HepG2 (cell line): ENCODE measurements around the gene DIPK1B. TPM values are rescaled to one million over a fixed set of nuclear protein-coding genes. Genes with fewer than 3 reads are reported as not detected.

Source experiments
- AGO1 ChIP-seq: fragments of 200-400 bp; formaldehyde crosslinking; IDR thresholded peaks from 2 replicates; pipeline ENCODE4 v1.6.1; 2017; ENCODE audit warnings: mild to moderate bottlenecking, low read depth, low read length, moderate library complexity; ENCODE audit not compliant: poor library complexity, severe bottlenecking
- ARID3A ChIP-seq: IDR thresholded peaks from 2 replicates; pipeline ENCODE4 v1.6.1; 2012; ENCODE audit warnings: low read depth, low read length, improper control_type of control experiment
- CEBPB ChIP-seq: IDR thresholded peaks from 2 replicates; pipeline ENCODE4 v1.6.1; 2011; ENCODE audit warnings: low read depth, low read length, improper control_type of control experiment, borderline replicate concordance
- DNMT3B ChIP-seq: conservative IDR thresholded peaks from 2 replicates; pipeline ENCODE4 v1.6.1; 2016; ENCODE audit warnings: missing biosample characterization, control low read depth
- GFI1 ChIP-seq: sonication (generic); formaldehyde crosslinking; IDR thresholded peaks from 2 replicates; pipeline ENCODE4 v1.5.0; 2020; ENCODE audit warnings: missing genetic modification reagents, mild to moderate bottlenecking, borderline replicate concordance
- JARID2 ChIP-seq: sonication (generic); formaldehyde crosslinking; IDR thresholded peaks from 2 replicates; pipeline ENCODE4 v1.8.1; 2023; ENCODE audit warnings: missing genetic modification reagents, inconsistent platforms; ENCODE audit not compliant: insufficient replicate concordance
- MAF1 ChIP-seq: sonication (generic); formaldehyde crosslinking; IDR thresholded peaks from 2 replicates; pipeline ENCODE4 v1.5.0; 2020; ENCODE audit warnings: missing genetic modification reagents, borderline replicate concordance
- MIER3 ChIP-seq: IDR thresholded peaks from 2 replicates; pipeline ENCODE4 v1.6.1; 2016; ENCODE audit warnings: missing compliant biosample characterization, borderline replicate concordance
- MXD3 ChIP-seq: IDR thresholded peaks from 2 replicates; pipeline ENCODE4 v1.6.1; 2016; ENCODE audit warnings: mild to moderate bottlenecking, missing biosample characterization, missing genetic modification reagents
- MXD4 ChIP-seq: IDR thresholded peaks from 2 replicates; pipeline ENCODE4 v1.6.1; 2016; ENCODE audit warnings: mild to moderate bottlenecking, missing biosample characterization, missing genetic modification reagents
- PHF20 ChIP-seq: sonication (generic); formaldehyde crosslinking; IDR thresholded peaks from 2 replicates; pipeline ENCODE4 v1.5.0; 2020; ENCODE audit warnings: mild to moderate bottlenecking, missing genetic modification reagents
- SRSF1 ChIP-seq: fragments of 200-400 bp; formaldehyde crosslinking; optimal IDR thresholded peaks from 2 replicates; pipeline ENCODE3; 2017; ENCODE audit warnings: mild to moderate bottlenecking, low read depth, low read length, moderate library complexity
- UBTF ChIP-seq: sonication (generic); formaldehyde crosslinking; IDR thresholded peaks from 2 replicates; pipeline ENCODE4 v1.4.0; 2020; ENCODE audit warnings: mild to moderate bottlenecking, missing genetic modification reagents
- YEATS2 ChIP-seq: sonication (generic); formaldehyde crosslinking; IDR thresholded peaks from 2 replicates; pipeline ENCODE4 v1.4.0; 2020; ENCODE audit warnings: missing genetic modification reagents, borderline replicate concordance
- YY1 ChIP-seq: IDR thresholded peaks from 2 replicates; pipeline ENCODE4 v1.6.1; 2011; ENCODE audit warnings: low read length, low read depth, moderate library complexity, mild to moderate bottlenecking; ENCODE audit not compliant: insufficient read depth, insufficient replicate concordance
- ZBTB2 ChIP-seq: sonication (generic); formaldehyde crosslinking; IDR thresholded peaks from 2 replicates; pipeline ENCODE4 v1.8.0; 2022; ENCODE audit warnings: low read depth, missing genetic modification reagents
- ZFX ChIP-seq: sonication (generic); formaldehyde crosslinking; IDR thresholded peaks from 2 replicates; pipeline ENCODE4 v1.4.0; 2020; ENCODE audit warnings: mild to moderate bottlenecking, low read depth, missing genetic modification reagents, moderate library complexity
- ZGPAT ChIP-seq: IDR thresholded peaks from 2 replicates; pipeline ENCODE4 v1.6.1; 2016; ENCODE audit warnings: mild to moderate bottlenecking
- ZNF510 ChIP-seq: sonication (generic); formaldehyde crosslinking; IDR thresholded peaks from 2 replicates; pipeline ENCODE4 v1.4.0; 2020; ENCODE audit warnings: low read depth, mild to moderate bottlenecking, missing genetic modification reagents
- ZNF569 ChIP-seq: sonication (generic); formaldehyde crosslinking; IDR thresholded peaks from 2 replicates; pipeline ENCODE4 v1.5.0; 2020; ENCODE audit warnings: mild to moderate bottlenecking, missing genetic modification reagents, moderate library complexity, borderline replicate concordance
- ZNF720 ChIP-seq: sonication (generic); formaldehyde crosslinking; IDR thresholded peaks from 2 replicates; pipeline ENCODE4 v1.4.0; 2020; ENCODE audit warnings: missing genetic modification reagents
- ZSCAN25 ChIP-seq: sonication (generic); formaldehyde crosslinking; IDR thresholded peaks from 2 replicates; pipeline ENCODE4 v1.8.0; 2022; ENCODE audit warnings: mild to moderate bottlenecking, missing genetic modification reagents
- polyA plus RNA-seq, 8 experiments: library from polyadenylated mRNA; depleted of rRNA in 3 of 8; stranded (reverse) in 7 of 8; unstranded in 1 of 8; fragments of >200 nt; fragmentation: Illumina TruSeq in 4 of 8; extraction: Trizol in 4 of 8; gene quantifications; 2 replicates each; pipeline versions ENCODE4 v1.2.1 to v1.2.3, GENCODE V29; 2011 to 2016; ENCODE audit warnings: low read depth in 4 of 8, missing spikeins in 1 of 8, mixed read lengths in 1 of 8; ENCODE audit not compliant: insufficient read depth in 1 of 8
- total RNA-seq, 5 experiments: library from RNA; depleted of rRNA; stranded (reverse); fragments of >200 nt; fragmentation: Illumina TruSeq; extraction: Trizol; gene quantifications; 2 replicates each; pipeline ENCODE4 v1.2.3, GENCODE V29; 2016; ENCODE audit warnings: low read depth in 1 of 5

The DIPK1B gene
- total and polyA plus RNA-seq, 2 of the 13 experiments (the other 11 are each of a cell fraction or from before 2014, with no cell fraction given), result 0.18 to 3.9 TPM

GRCh38 chr9:136694163-136694871 is 18.1 kb upstream of the DIPK1B start (continued):
- peak; percentile 7; the same call in 1 of the 2 replicates for TF ChIP-seq UBTF (CRISPR knock-in tag)
- no peak for TF ChIP-seq PHF20 (CRISPR knock-in tag)
- no peak for TF ChIP-seq ZNF720 (CRISPR knock-in tag)
- no peak for TF ChIP-seq ZSCAN25
- TF ChIP-seq YY1, result peak; percentile 41
- TF ChIP-seq MXD4 (CRISPR knock-in tag), result 0 out of 2 replicates have a peak, but pooled peaks have one; percentile 3
- no peak for TF ChIP-seq ZBTB2 (CRISPR knock-in tag)
- no peak for TF ChIP-seq SRSF1
- no peak for TF ChIP-seq MIER3 (CRISPR knock-in tag)
- no peak for TF ChIP-seq JARID2 (CRISPR knock-in tag)
- TF ChIP-seq ZNF510 (CRISPR knock-in tag), result no peak
- TF ChIP-seq ZFX (CRISPR knock-in tag), result peak; percentile 8; the same call in 1 of the 2 replicates
- 0 out of 2 replicates have a peak, but pooled peaks have one; percentile 32 for TF ChIP-seq ZGPAT (CRISPR knock-in tag)
- TF ChIP-seq ZNF569 (CRISPR knock-in tag), result no peak
- no peak for TF ChIP-seq DNMT3B (CRISPR knock-in tag)
- no peak for TF ChIP-seq ARID3A
- TF ChIP-seq CEBPB, result no peak
- TF ChIP-seq AGO1, result no peak
- no peak; the same call in 1 of the 2 replicates for TF ChIP-seq MXD3 (CRISPR knock-in tag)
- TF ChIP-seq GFI1 (CRISPR knock-in tag), result 0 out of 2 replicates have a peak, but pooled peaks have one; percentile 9
- peak; percentile 29; the same call in 1 of the 2 replicates for TF ChIP-seq YEATS2
- no peak for TF ChIP-seq MAF1 (CRISPR knock-in tag)
